PC-9 (cell line): ENCODE data around the gene OXTR. TPM values are rescaled to one million over a fixed set of nuclear protein-coding genes. Genes with fewer than 3 reads are reported as not detected.

Experiments
- BruUV-seq: library from RNA; stranded (reverse); fragments of 400-500 nt; replicated peaks from 2 replicates; lab custom pipeline; 2021; lab: Mats Ljungman, UMichigan
- CTCF ChIA-PET: fragments of 300-600 bp; sonication (Branson Sonifier 250); formaldehyde crosslinking; loops from one replicate; lab custom pipeline; 2022; ENCODE audit warnings: antibody characterized with exemption; lab: Charles Lee
- POLR2A ChIA-PET: fragments of 300-600 bp; sonication (Branson Sonifier 250); formaldehyde crosslinking; loops from one replicate; lab custom pipeline; 2022; ENCODE audit warnings: antibody characterized with exemption; ENCODE audit not compliant: unreplicated experiment; lab: Charles Lee
- DNase-seq, 2 experiments: peaks; one replicate each; pipeline versions ENCODE4 v3.0.0 to v3.0.0-alpha.2; 2015 to 2022; ENCODE audit warnings: mixed read lengths in 1 of 2
- H2AFZ ChIP-seq: fragments of 200-600 bp; sonication (generic); 2 replicates; pipeline ENCODE4 v1.8.1; 2017; ENCODE audit warnings: antibody characterized with exemption
- H3F3A ChIP-seq: fragments of 200-600 bp; sonication (generic); 2 replicates; pipeline ENCODE4 v1.8.1; 2017; ENCODE audit warnings: antibody characterized with exemption, mild to moderate bottlenecking, low read depth; ENCODE audit not compliant: insufficient read depth
- H3K27ac ChIP-seq: fragments of 200-600 bp; sonication (generic); 2 replicates; pipeline ENCODE4 v1.6.1; 2016; ENCODE audit warnings: mixed run types
- H3K27me3 ChIP-seq: fragments of 200-600 bp; sonication (generic); 2 replicates; pipeline ENCODE4 v1.6.1; 2016; ENCODE audit warnings: low read depth, mixed run types; ENCODE audit not compliant: insufficient read depth
- H3K36me3 ChIP-seq: fragments of 200-600 bp; sonication (generic); 2 replicates; pipeline ENCODE4 v1.6.1; 2016; ENCODE audit warnings: low read depth, mixed run types
- H3K4me1 ChIP-seq: fragments of 200-600 bp; sonication (generic); replicated peaks from 2 replicates; pipeline ENCODE4 v1.6.1; 2016; ENCODE audit warnings: mixed run types; ENCODE audit not compliant: insufficient read depth
- H3K4me2 ChIP-seq: fragments of 200-600 bp; sonication (generic); 2 replicates; pipeline ENCODE4 v1.6.1; 2017; ENCODE audit warnings: mixed run types
- H3K4me3 ChIP-seq: fragments of 200-600 bp; sonication (generic); 2 replicates; pipeline ENCODE4 v1.6.1; 2016; ENCODE audit warnings: mixed run types
- H3K79me2 ChIP-seq: fragments of 200-600 bp; sonication (generic); 2 replicates; pipeline ENCODE4 v1.6.1; 2017; ENCODE audit warnings: low read depth, mixed run types
- H3K9me2 ChIP-seq: fragments of 200-600 bp; sonication (generic); 2 replicates; pipeline ENCODE4 v1.8.1; 2017; ENCODE audit warnings: mild to moderate bottlenecking; ENCODE audit not compliant: insufficient read depth
- H3K9me3 ChIP-seq: fragments of 200-600 bp; sonication (generic); 2 replicates; pipeline ENCODE4 v1.8.1; 2016; ENCODE audit warnings: low read depth; ENCODE audit not compliant: insufficient read depth
- H4K20me1 ChIP-seq: fragments of 200-600 bp; sonication (generic); 2 replicates; pipeline ENCODE4 v1.8.1; 2017; ENCODE audit not compliant: insufficient read depth
- CTCF ChIP-seq: fragments of 200-600 bp; sonication (generic); conservative IDR thresholded peaks from 2 replicates; pipeline ENCODE4 v1.6.1; 2017; ENCODE audit warnings: mixed run types, antibody characterized with exemption, mild to moderate bottlenecking, moderate library complexity
- EZH2 ChIP-seq: fragments of 200-600 bp; sonication (generic); IDR thresholded peaks from 2 replicates; pipeline ENCODE4 v1.8.0; 2017; ENCODE audit warnings: antibody characterized with exemption, low read depth
- intact Hi-C: fragments of 100-400 bp; cut with micrococcal nuclease; formaldehyde crosslinking; loops from one replicate; pipeline ENCODE4 v1.10.0; 2022; ENCODE audit not compliant: unreplicated experiment
- total RNA-seq: library from RNA; stranded (reverse); gene quantifications from 2 replicates; pipeline ENCODE4 v1.2.3, GENCODE V29; 2021

The OXTR gene
- total RNA-seq, 1 experiment from 2014 or later = 3.4 TPM

GRCh38 chr3:8767667-8768363, 1.6 kb downstream of the OXTR start:
- BruUV-seq = no TSS peak
- no peaks in the 10 kb centered on the region for H3K27me3 ChIP-seq
- intact Hi-C loops = loop anchor here (2.0 to 5.0 kb wide), 3 partner anchors 145 to 299 kb away; no protein-coding TSS in a partner anchor
- peaks cover 9% of the 10 kb centered on the region; the same call in 1 of the 2 replicates for H3K4me1 ChIP-seq
- H3K27ac ChIP-seq = no peak overlapping the region
- no peak overlapping the region for H3K4me3 ChIP-seq
- no peaks in the 10 kb centered on the region for H3K9me2 ChIP-seq
- H3K9me3 ChIP-seq = no peaks in the 10 kb centered on the region
- no peak overlapping the region for H3K4me2 ChIP-seq
- H2AFZ ChIP-seq = no peak overlapping the region
- H3K36me3 ChIP-seq = no peaks in the 10 kb centered on the region
- ChIA-PET CTCF (no interaction called here), POLR2A (no interaction called here)
- DNase-seq = peak in 1 of 2 experiments; percentile 37
- H4K20me1 ChIP-seq = no peaks in the 10 kb centered on the region
- TF ChIP-seq EZH2 = no peak
- TF ChIP-seq CTCF = no peak
- no peaks in the 10 kb centered on the region for H3K79me2 ChIP-seq
- no peaks in the 10 kb centered on the region for H3F3A ChIP-seq

GRCh38 chr3:8767256-8767666, 2.2 kb downstream of the OXTR start:
- Histone ChIP-seq H3K4me1 (peaks cover 9% of the 10 kb centered on the region; the same call in 1 of the 2 replicates), H3K79me2 (no peaks in the 10 kb centered on the region), H3K27ac (no peak overlapping the region), H3K27me3 (no peaks in the 10 kb centered on the region), H3K9me3 (no peaks in the 10 kb centered on the region), H3K4me2 (no peak overlapping the region), H3K9me2 (no peaks in the 10 kb centered on the region), H2AFZ (no peak overlapping the region), H4K20me1 (no peaks in the 10 kb centered on the region), H3K36me3 (no peaks in the 10 kb centered on the region), H3K4me3 (no peak overlapping the region), H3F3A (no peaks in the 10 kb centered on the region)
- CTCF ChIA-PET = interaction anchor here (0.6 kb wide), 1 partner anchor 143 kb away, joined by 4 read pairs; no protein-coding TSS in a partner anchor
- TF ChIP-seq CTCF = no peak
- TF ChIP-seq EZH2 = no peak
- no peak for DNase-seq
- POLR2A ChIA-PET = no interaction called here
- intact Hi-C loops = loop anchor here (5.0 kb wide), 1 partner anchor 300 kb away; no protein-coding TSS in a partner anchor
- no TSS peak for BruUV-seq

GRCh38 chr3:8766148-8766547, 3.3 kb downstream of the OXTR start:
- no peak overlapping the region for H3K4me3 ChIP-seq
- H3K27me3 ChIP-seq = no peaks in the 10 kb centered on the region
- H3K27ac ChIP-seq = no peak overlapping the region
- BruUV-seq = no TSS peak
- intact Hi-C loops = loop anchor here (5.0 kb wide), 1 partner anchor 301 kb away; no protein-coding TSS in a partner anchor
- no peak for DNase-seq
- no peaks in the 10 kb centered on the region for H4K20me1 ChIP-seq
- no peaks in the 10 kb centered on the region for H3K36me3 ChIP-seq
- CTCF ChIA-PET = no interaction called here
- no peaks in the 10 kb centered on the region for H3K9me2 ChIP-seq
- TF ChIP-seq CTCF (no peak), EZH2 (no peak)
- peaks cover 9% of the 10 kb centered on the region; the same call in 1 of the 2 replicates for H3K4me1 ChIP-seq
- no peak overlapping the region for H2AFZ ChIP-seq
- H3K9me3 ChIP-seq = no peaks in the 10 kb centered on the region
- H3K4me2 ChIP-seq = no peak overlapping the region
- H3K79me2 ChIP-seq = no peaks in the 10 kb centered on the region
- POLR2A ChIA-PET = no interaction called here
- no peaks in the 10 kb centered on the region for H3F3A ChIP-seq
